Vagina (tissue), 2 donors: ENCODE measurements around the gene LRRC8C. TPM values are rescaled to one million over a fixed set of nuclear protein-coding genes. Genes with fewer than 3 reads are reported as not detected.

Source experiments
- DNase-seq, 2 donors: peaks; one replicate each; pipeline ENCODE4 v3.0.0-alpha.2; 2017; ENCODE audit errors: extremely low spot score in 2 of 2
- H3K27ac ChIP-seq: fragments of 200-600 bp; sonication (generic); one replicate; pipeline ENCODE4 v1.5.1; 2019
- H3K27me3 ChIP-seq: fragments of 200-600 bp; sonication (generic); one replicate; pipeline ENCODE4 v1.5.1; 2019
- H3K36me3 ChIP-seq, 2 donors: fragments of 200-600 bp; sonication (generic); one replicate each; pipeline ENCODE4 v1.5.1; 2017 to 2019
- H3K4me1 ChIP-seq: fragments of 200-600 bp; sonication (generic); one replicate; pipeline ENCODE4 v1.5.1; 2019
- H3K4me3 ChIP-seq, 2 donors: fragments of 200-600 bp; sonication (generic); 1 replicate in 1 of 2; 2 replicates in 1 of 2; pipeline ENCODE4 v1.5.1; 2016 to 2019
- H3K9me3 ChIP-seq: fragments of 200-600 bp; sonication (generic); one replicate; pipeline ENCODE4 v1.5.1; 2019
- CTCF ChIP-seq, 3 experiments: fragments of 450-650 bp in 2 of 3; fragments of 200-600 bp in 1 of 3; sonication (generic) in 1 of 3; IDR thresholded peaks; one replicate each; pipeline ENCODE4 v1.5.1; 2017 to 2019; ENCODE audit warnings: antibody characterized with exemption in 3 of 3, mild to moderate bottlenecking in 2 of 3, moderate library complexity in 2 of 3
- POLR2A ChIP-seq, 2 donors: fragments of 450-650 bp; IDR thresholded peaks; one replicate each; pipeline ENCODE4 v1.6.1; 2017; ENCODE audit warnings: antibody characterized with exemption in 2 of 2, mild to moderate bottlenecking in 2 of 2, moderate library complexity in 2 of 2
- POLR2AphosphoS5 ChIP-seq, 2 donors: sonication (generic); formaldehyde crosslinking; IDR thresholded peaks; one replicate each; pipeline ENCODE4 v1.9.0; 2017; ENCODE audit warnings: antibody characterized with exemption in 2 of 2, mild to moderate bottlenecking in 2 of 2, low read depth in 1 of 2; ENCODE audit not compliant: insufficient read depth in 1 of 2
- intact Hi-C: fragments of 100-400 bp; cut with DNase I; formaldehyde crosslinking; loops from one replicate; pipeline ENCODE4 v1.15.1; 2023
- total RNA-seq: library from RNA; depleted of rRNA; stranded (reverse); fragments of >200 nt; gene quantifications from one replicate; pipeline ENCODE4 v1.2.3, GENCODE V29; 2016

The LRRC8C gene
- total RNA-seq, 1 donor from 2014 or later = 5.4 TPM

GRCh38 chr1:89708751-89709375 lies 75.9 kb downstream of the LRRC8C start:
- TF ChIP-seq CTCF (IDR thresholded peaks at IDR 0.05) (no peak), POLR2AphosphoS5 (IDR thresholded peaks at IDR 0.05; ENCODE audit: insufficient read depth in 1 of 2, low read depth in 1 of 2) (no peak), POLR2A (IDR thresholded peaks at IDR 0.05) (no peak)
- Histone ChIP-seq H3K4me3 (no peak overlapping the region), H3K27ac (no peak overlapping the region), H3K36me3 (no peaks in the 10 kb centered on the region), H3K4me1 (no peaks in the 10 kb centered on the region), H3K9me3 (no peaks in the 10 kb centered on the region), H3K27me3 (no peaks in the 10 kb centered on the region)
- DNase-seq = no peak
- intact Hi-C loops = no loop called here

DNA sequence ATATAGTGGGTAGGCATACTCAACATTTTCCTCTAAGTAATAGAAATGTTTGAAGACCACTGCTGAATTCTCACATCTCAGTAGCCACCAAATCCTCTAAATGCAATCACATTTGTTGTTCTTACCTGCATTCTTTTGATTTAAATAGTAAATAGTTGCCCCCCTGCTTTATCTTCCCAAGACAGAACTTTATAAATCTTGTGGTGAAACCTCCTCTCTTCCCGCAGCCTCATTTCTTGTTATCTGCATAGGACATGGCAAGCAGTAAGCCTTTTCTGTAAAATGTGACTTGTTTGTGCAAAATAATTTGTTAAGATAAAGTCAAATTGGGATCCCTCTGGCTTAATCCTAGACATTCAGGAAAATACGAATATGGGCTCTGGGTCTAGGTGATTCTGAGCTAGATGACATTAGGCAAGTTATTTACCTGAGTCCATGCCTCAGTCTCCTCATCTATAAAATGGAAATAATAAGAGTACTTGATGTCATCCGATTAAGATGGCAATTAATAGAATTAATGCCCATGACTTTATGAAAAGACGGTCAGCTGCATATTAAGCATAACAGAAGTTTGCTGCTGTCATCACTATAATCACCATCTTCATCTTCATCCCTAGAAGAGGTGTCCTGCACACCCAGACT lies 77.7 kb downstream of the LRRC8C start:
- Histone ChIP-seq H3K36me3 (no peaks in the 10 kb centered on the region), H3K9me3 (no peaks in the 10 kb centered on the region), H3K27ac (no peak overlapping the region), H3K4me3 (no peak overlapping the region), H3K27me3 (no peaks in the 10 kb centered on the region), H3K4me1 (no peaks in the 10 kb centered on the region)
- TF ChIP-seq CTCF (IDR thresholded peaks at IDR 0.05) (no peak), POLR2AphosphoS5 (IDR thresholded peaks at IDR 0.05; ENCODE audit: insufficient read depth in 1 of 2, low read depth in 1 of 2) (no peak), POLR2A (IDR thresholded peaks at IDR 0.05) (no peak)
- no peak for DNase-seq
- intact Hi-C loops = no loop called here

DNA sequence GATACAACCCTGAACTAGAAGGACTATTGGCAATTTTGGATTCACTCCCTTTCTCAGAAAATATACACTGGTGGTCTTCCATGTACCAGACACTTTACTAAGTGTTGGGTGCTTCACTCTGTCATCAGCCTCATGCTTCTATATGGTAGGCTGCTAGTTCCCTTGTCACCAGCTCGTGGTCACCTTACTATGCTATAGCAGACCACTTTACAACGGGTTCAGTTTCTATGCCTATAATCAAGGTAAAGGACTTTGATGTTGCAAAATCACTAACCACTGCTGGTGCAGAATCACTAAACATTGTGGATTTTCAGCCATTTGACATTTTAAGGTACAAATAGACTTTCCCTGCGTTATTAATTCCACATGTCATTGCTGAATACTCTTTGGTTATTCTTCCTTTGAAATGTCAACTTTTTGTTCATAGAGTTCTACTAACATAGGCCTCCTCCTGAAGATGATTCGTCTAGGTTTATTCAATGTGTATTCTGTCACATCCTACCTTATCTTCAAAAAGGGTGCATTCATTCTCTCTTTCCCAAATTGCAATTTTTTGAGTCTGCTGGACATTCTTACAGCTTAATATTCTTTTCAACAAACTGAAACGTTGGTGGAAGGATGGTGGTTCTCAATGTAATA lies 78.3 kb downstream of the LRRC8C start:
- TF ChIP-seq CTCF (IDR thresholded peaks at IDR 0.05) (no peak), POLR2AphosphoS5 (IDR thresholded peaks at IDR 0.05; ENCODE audit: insufficient read depth in 1 of 2, low read depth in 1 of 2) (no peak), POLR2A (IDR thresholded peaks at IDR 0.05) (no peak)
- Histone ChIP-seq H3K36me3 (no peaks in the 10 kb centered on the region), H3K4me1 (no peaks in the 10 kb centered on the region), H3K4me3 (no peak overlapping the region), H3K27ac (no peak overlapping the region), H3K27me3 (no peaks in the 10 kb centered on the region), H3K9me3 (no peaks in the 10 kb centered on the region)
- DNase-seq = no peak
- intact Hi-C loops = no loop called here

GRCh38 chr1:89712420-89712819 lies 79.5 kb downstream of the LRRC8C start:
- Histone ChIP-seq H3K4me1 (no peaks in the 10 kb centered on the region), H3K9me3 (no peaks in the 10 kb centered on the region), H3K27me3 (no peaks in the 10 kb centered on the region), H3K27ac (no peak overlapping the region), H3K36me3 (no peaks in the 10 kb centered on the region), H3K4me3 (no peak overlapping the region)
- intact Hi-C loops = no loop called here
- no peak for DNase-seq
- TF ChIP-seq CTCF (IDR thresholded peaks at IDR 0.05) (no peak), POLR2AphosphoS5 (IDR thresholded peaks at IDR 0.05; ENCODE audit: insufficient read depth in 1 of 2, low read depth in 1 of 2) (no peak), POLR2A (IDR thresholded peaks at IDR 0.05) (no peak)

GRCh38 chr1:89715677-89716076 lies 82.8 kb downstream of the LRRC8C start:
- H3K27ac ChIP-seq = no peak overlapping the region
- no peak for DNase-seq
- no peaks in the 10 kb centered on the region for H3K4me1 ChIP-seq
- intact Hi-C loops = no loop called here
- no peaks in the 10 kb centered on the region for H3K9me3 ChIP-seq
- H3K4me3 ChIP-seq = no peak overlapping the region
- H3K36me3 ChIP-seq = no peaks in the 10 kb centered on the region
- no peaks in the 10 kb centered on the region for H3K27me3 ChIP-seq
- TF ChIP-seq POLR2AphosphoS5 (IDR thresholded peaks at IDR 0.05; ENCODE audit: insufficient read depth in 1 of 2, low read depth in 1 of 2) = no peak
- no peak for TF ChIP-seq CTCF (IDR thresholded peaks at IDR 0.05)
